ENCODE measurements around the gene LAMA5.

DNA sequence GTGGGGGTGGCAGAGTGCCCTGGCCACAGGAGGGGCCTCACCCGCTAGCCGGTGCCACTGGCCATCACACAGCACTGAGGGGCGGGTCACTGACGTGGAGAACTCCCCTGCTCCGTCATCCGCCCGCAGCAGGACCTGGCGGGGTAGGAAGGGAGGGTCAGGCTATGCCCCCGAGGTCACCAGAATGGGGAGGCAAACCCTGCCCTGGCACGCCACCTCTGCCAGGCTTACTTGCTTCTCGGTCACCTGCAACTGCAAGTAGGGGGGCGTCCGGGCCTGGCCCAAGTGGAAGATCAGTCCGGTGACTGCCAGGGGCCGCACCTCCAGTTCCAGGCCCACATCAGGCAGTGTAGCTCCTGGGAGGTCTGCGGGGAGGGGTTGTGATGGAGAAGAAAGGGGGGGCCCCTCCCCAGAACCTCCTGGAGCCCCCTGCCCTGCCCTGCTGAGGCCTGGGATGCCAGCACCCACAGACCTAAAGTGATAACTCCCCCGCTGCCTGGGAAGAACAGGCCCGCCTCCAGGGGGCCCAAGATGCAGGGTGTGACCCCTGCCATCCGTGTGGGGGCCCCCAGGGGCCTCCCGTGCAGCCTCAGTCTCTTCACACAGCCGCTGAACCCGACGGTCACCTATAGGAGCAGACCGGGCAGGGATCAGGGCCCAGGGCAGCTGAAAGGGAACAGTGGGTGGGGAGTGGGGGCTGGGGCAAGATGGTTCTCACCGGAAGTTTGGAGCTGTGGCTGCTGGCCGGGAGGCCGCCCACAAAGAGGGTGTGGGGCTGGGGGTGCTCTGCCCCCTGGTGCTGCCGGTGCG is 57.0 kb downstream of the LAMA5 start:
- TF ChIP-seq, protein P1, sequence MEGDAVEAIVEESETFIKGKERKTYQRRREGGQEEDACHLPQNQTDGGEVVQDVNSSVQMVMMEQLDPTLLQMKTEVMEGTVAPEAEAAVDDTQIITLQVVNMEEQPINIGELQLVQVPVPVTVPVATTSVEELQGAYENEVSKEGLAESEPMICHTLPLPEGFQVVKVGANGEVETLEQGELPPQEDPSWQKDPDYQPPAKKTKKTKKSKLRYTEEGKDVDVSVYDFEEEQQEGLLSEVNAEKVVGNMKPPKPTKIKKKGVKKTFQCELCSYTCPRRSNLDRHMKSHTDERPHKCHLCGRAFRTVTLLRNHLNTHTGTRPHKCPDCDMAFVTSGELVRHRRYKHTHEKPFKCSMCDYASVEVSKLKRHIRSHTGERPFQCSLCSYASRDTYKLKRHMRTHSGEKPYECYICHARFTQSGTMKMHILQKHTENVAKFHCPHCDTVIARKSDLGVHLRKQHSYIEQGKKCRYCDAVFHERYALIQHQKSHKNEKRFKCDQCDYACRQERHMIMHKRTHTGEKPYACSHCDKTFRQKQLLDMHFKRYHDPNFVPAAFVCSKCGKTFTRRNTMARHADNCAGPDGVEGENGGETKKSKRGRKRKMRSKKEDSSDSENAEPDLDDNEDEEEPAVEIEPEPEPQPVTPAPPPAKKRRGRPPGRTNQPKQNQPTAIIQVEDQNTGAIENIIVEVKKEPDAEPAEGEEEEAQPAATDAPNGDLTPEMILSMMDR (IDR thresholded peaks at IDR 0.05 in 4 of 5, conservative IDR thresholded peaks at IDR 0.05 in 1 of 5), result no peak
- no peak for TF ChIP-seq POLR2A (IDR thresholded peaks at IDR 0.05)

Data from gastrocnemius medialis (tissue), 4 donors.